ENCODE data around the gene TMEM97.
"Not testable (repeated sequence)": the region's sequence is repeated elsewhere in the genome, so short reads cannot be mapped to it uniquely, and the experiment has no call there.

TMEM97 gene

GRCh38 chr17:28318759-28319597 lies at the start of gene TMEM97:
Gene TMEM97, plus strand, starts transcription at chr17:28319200. Its CDS starts 40 bp downstream, at chr17:28319240.
- DNase-seq, result peak; percentile 92

DNA sequence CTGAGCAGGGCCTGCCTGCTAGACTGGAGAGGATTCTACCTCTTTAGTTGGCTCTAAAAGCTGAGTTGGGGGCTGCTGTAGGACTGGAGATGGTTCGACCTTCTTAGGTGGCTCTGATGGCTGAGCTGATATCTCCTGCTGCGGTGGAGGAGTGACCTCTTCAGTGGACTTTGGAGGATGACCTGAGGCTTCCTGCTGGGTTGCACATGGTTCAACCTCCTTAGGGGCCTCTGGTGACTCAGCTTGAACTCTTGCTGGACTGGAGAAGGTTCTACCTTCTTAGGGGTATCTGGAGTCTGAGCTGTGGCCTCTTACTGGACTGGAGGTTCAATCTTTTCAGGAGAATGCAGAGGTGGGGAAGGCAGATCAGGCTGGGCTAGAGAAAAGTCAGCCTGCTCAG lies 48.9 kb upstream of the TMEM97 start:
- no peak for DNase-seq

- DNase-seq, result no peak
These were observed 48.1 kb upstream of the TMEM97 start for GRCh38 chr17:28270926-28271325.

DNA sequence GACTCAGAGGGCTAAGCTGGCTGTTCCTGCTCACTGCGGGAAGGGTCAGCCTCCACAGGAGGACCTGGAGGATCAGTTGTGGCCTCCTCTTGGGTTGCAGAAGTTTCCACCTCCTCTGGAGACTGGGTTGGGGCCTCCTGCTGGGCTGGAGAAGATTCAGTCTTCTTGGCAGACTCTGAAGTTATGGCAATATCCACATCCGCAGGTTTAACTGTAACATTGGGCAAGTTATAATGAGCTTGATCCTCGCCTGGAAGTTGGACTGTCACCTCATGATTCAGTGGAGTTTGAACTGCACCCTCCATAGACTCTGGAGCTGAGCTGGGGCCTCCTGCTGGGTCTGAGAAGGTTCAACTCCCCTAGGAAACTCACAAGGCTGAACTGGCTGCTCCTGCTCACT lies 47.6 kb upstream of the TMEM97 start:
- DNase-seq, result no peak

DNA sequence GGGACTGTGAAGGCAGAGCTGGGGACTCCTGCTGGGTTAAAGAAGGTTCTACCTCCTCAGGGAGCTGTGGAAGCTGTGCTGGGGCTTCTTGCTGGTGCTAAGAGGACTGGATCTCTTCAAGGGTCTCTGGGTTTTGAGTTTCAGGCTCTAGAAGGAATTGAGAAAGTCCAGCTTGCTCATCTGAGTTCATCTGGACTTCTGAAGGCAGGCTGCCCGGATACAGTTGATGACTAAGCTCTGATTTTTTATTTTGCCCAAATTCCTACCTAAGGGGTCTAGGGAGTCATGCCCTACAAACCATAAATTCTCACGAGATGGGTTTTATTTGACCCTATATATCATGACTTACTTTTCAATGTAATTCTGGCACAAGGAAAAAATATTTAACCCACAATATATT lies 46.8 kb upstream of the TMEM97 start:
- DNase-seq, result no peak

GRCh38 chr17:28273341-28273740 lies 45.7 kb upstream of the TMEM97 start:
- not testable (repeated sequence) for DNase-seq

DNA sequence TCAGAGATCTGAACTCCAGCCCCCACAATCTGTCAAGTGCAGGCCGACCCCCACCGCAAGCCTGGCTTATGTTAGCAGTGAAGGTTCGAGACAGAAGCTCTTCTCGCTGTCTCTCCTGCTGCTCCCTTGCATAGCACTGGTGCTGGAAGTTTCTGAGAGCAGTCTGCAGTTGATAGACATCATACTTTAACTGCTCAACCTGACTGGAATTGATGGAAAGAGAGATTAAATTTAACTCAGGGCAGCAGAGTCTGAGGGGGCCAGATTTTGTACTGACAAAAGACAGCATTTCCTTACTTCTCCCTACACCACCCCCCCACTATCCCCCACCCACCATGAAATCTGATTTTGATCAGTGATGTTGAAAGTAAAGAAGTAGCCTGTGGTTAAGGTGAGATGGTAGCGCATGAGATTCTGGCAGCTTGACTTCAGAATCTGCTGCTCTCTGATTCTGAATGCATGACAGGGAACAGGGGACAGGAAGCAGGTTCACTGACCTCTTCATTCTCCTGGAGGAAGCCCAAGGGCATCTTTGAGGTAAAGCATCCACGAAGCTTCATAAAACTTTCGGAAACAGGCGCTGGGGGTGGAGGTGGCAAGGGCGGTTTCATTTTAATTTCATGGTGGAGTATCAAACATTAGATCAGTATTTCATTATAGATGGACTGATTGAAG lies 44.3 kb upstream of the TMEM97 start:
- no peak for DNase-seq

DNA sequence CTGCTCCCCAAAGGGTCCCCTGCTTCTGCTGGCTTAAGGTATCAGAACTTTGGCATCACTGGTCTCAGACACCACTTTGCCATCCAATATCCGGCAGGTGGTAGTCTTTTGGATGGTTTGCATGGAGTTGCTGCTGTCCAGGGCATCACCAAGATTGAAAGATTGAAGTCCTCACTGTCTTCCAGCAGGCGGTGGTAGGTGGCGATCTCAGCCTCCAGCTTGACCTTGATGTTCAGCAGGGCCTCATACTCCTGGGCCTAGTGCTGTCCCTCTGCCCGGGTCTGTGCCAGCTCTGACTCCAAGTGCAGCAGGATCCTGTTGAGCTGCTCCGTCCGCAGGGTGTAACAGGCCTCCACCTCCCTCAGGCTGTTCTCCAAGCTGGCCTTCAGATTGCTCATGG lies 43.0 kb upstream of the TMEM97 start:
- no peak for DNase-seq

DNA sequence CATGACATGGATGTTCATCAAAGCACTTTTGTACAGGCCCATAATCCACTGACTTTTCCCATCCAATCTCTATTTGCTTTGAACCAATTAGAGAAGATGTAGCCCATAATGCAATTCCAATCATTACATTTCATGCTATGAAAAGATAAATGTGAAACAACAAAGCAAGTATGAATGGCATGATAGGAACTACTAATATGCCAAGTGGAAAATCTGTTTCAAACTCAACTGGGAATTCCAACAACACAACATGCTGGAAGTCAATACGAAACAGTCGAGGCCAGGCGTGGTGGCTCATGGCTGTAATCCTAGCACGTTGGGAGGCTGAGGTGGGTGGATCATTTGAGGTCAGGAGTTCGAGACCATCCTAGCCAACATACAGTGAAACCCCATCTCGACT lies 39.6 kb upstream of the TMEM97 start:
- no peak for DNase-seq

DNA sequence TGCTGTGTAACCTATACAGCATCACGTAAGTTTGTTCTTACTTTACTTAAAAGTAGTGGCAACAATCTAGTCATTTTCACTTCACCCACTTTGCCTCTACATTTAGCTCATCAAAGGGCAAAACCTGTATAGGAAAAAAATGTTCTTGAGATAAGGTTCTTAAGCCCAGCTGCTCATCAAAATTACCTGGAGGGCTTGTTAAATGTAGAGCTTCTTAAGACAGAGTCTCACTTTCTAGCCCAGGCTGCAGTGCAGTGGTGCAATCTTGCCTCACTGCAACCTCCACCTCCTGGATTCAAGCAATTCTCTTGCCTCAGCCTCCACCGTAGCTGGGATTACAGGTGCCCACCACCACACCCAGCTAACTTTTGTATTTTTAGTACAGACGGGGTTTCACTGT lies 38.2 kb upstream of the TMEM97 start:
- no peak for DNase-seq

DNA sequence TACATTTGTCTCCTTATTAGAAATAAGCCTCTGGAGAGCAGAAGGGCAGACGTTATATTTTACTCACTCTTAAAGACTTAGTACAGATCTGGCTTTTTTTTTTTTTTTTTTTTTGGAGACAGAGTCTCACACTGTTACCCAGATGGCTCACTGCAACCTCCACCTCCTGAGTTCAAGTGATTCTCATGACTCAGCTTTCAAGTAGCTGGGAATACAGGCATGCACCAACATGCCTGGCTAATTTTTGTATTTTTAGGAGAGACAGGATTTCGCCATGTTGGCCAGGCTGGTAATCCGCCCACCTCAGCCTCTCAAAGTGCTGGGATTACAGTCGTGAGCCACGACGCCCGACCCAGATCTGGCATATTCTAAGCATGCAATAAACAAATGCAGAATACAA lies 36.4 kb upstream of the TMEM97 start:
- no peak for DNase-seq

DNA sequence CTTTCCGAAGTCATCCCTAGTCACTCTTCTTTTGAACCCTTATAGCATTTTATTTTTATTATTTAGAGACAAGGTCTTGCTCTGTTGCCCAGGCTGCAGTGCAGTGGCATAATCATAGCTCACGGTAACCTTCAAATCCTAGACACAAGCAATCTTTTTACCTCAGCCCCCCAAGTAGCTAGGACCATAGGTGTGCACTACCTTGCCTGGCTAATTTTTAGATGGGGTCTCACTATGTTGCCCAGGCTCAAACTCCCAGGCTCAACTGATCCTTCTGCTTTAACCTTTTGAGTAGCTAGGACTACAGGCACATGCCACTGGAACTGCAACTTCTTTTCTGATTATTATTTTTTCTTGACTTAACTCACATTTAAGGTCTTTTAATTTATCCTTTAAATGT lies 33.0 kb upstream of the TMEM97 start:
- DNase-seq, result no peak

GRCh38 chr17:28290703-28291102 lies 28.3 kb upstream of the TMEM97 start:
- DNase-seq, result no peak

- DNase-seq, result no peak
These were observed 27.1 kb upstream of the TMEM97 start for GRCh38 chr17:28291780-28292330.

GRCh38 chr17:28292878-28293277 lies 26.1 kb upstream of the TMEM97 start:
- DNase-seq, result not testable (repeated sequence)

GRCh38 chr17:28293994-28294393 lies 25.0 kb upstream of the TMEM97 start:
- no peak for DNase-seq

GRCh38 chr17:28295677-28296578 lies 23.1 kb upstream of the TMEM97 start:
- DNase-seq, result no peak

GRCh38 chr17:28298449-28298848 lies 20.6 kb upstream of the TMEM97 start:
- DNase-seq, result no peak

GRCh38 chr17:28306954-28307401 lies 12.0 kb upstream of the TMEM97 start:
- no peak for DNase-seq

GRCh38 chr17:28313841-28314240 lies 5.2 kb upstream of the TMEM97 start:
- no peak for DNase-seq

GRCh38 chr17:28315846-28316705 lies 2.9 kb upstream of the TMEM97 start:
- no peak for DNase-seq
